ENCODE results near the gene ZXDC. TPM values are rescaled to one million over a fixed set of nuclear protein-coding genes. Genes with fewer than 3 reads are reported as not detected.

The ZXDC gene
- total RNA-seq, 1 experiment from 2014 or later = 55.4 TPM

DNA sequence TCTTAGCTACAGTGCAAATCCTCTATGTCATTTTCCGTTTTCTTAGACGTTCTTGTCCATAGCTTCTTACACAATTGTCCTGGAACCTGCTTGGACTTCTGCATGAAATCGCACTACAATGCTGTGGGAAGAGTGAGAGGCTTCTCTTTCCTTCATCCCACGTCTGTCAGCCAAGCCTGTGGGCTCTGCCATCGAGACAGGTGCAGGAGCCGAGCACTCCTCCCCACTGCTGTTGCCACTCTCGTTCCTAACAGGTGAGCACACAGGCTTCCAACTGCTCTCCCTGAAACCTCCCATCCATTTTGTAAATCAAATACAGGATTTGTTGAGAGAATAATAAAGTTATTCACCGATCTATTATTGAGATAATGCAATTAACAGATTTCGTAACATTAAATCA lies 23.5 kb downstream of the ZXDC start:
- no TSS peak for BruUV-seq (replicated peaks)
- H3K79me2 ChIP-seq (ENCODE audit: low read depth) = no peaks in the 10 kb centered on the region
- intact Hi-C loops (cut with micrococcal nuclease; ENCODE audit: unreplicated experiment) = no loop called here
- no peak overlapping the region for H2AFZ ChIP-seq
- no peak for DNase-seq
- no peak overlapping the region for H3K4me2 ChIP-seq
- ChIA-PET POLR2A (ENCODE audit: unreplicated experiment) (interaction anchor here (0.7 kb wide), 1 partner anchor 252 kb away, joined by 3 read pairs; no protein-coding TSS in a partner anchor), CTCF (interaction anchor here (0.6 kb wide), 1 partner anchor 202 kb away, joined by 3 read pairs; no protein-coding TSS in a partner anchor)
- H3K4me3 ChIP-seq = no peak overlapping the region
- H3K4me1 ChIP-seq (replicated peaks; ENCODE audit: insufficient read depth) = no peaks in the 10 kb centered on the region
- TF ChIP-seq, protein P1, sequence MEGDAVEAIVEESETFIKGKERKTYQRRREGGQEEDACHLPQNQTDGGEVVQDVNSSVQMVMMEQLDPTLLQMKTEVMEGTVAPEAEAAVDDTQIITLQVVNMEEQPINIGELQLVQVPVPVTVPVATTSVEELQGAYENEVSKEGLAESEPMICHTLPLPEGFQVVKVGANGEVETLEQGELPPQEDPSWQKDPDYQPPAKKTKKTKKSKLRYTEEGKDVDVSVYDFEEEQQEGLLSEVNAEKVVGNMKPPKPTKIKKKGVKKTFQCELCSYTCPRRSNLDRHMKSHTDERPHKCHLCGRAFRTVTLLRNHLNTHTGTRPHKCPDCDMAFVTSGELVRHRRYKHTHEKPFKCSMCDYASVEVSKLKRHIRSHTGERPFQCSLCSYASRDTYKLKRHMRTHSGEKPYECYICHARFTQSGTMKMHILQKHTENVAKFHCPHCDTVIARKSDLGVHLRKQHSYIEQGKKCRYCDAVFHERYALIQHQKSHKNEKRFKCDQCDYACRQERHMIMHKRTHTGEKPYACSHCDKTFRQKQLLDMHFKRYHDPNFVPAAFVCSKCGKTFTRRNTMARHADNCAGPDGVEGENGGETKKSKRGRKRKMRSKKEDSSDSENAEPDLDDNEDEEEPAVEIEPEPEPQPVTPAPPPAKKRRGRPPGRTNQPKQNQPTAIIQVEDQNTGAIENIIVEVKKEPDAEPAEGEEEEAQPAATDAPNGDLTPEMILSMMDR (conservative IDR thresholded peaks at IDR 0.05) = no peak
- TF ChIP-seq EZH2 (IDR thresholded peaks at IDR 0.05; ENCODE audit: low read depth) = no peak
- no peaks in the 10 kb centered on the region; the same call in 1 of the 2 replicates for H3F3A ChIP-seq (ENCODE audit: insufficient read depth, low read depth)
- no peaks in the 10 kb centered on the region for H3K27me3 ChIP-seq (ENCODE audit: insufficient read depth, low read depth)
- peaks cover 29% of the 10 kb centered on the region for H4K20me1 ChIP-seq (ENCODE audit: insufficient read depth)
- H3K36me3 ChIP-seq (ENCODE audit: low read depth) = peaks cover 6% of the 10 kb centered on the region; the same call in 1 of the 2 replicates
- no peaks in the 10 kb centered on the region for H3K9me2 ChIP-seq (ENCODE audit: insufficient read depth)
- H3K27ac ChIP-seq = no peak overlapping the region
- H3K9me3 ChIP-seq (ENCODE audit: insufficient read depth, low read depth) = no peaks in the 10 kb centered on the region

DNA sequence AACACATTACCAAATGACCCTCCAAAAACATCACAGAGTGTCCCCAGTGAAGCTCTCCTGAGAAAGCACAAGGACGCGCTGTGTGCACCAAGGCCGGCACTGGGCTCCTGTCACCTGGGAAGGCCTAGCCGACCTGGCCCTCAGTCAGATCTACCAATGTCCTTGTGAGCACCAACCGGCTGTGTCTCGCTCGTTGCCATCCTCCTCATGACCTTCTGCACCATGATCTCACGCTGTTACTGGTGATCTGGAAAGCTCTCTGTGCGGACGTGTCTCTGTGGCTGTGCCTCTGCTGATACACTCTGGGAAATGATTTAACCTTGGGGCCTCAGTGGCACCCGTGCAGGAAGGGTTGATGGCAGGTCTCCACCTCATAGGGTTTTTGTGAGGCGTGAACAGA lies 24.2 kb downstream of the ZXDC start:
- H3K27me3 ChIP-seq (ENCODE audit: insufficient read depth, low read depth) = no peaks in the 10 kb centered on the region
- no peaks in the 10 kb centered on the region; the same call in 1 of the 2 replicates for H3F3A ChIP-seq (ENCODE audit: insufficient read depth, low read depth)
- peaks cover 22% of the 10 kb centered on the region for H4K20me1 ChIP-seq (ENCODE audit: insufficient read depth)
- no peak overlapping the region for H3K4me3 ChIP-seq
- no peaks in the 10 kb centered on the region for H3K9me2 ChIP-seq (ENCODE audit: insufficient read depth)
- POLR2A ChIA-PET (ENCODE audit: unreplicated experiment) = no interaction called here
- H3K27ac ChIP-seq = no peak overlapping the region
- H3K4me2 ChIP-seq = no peak overlapping the region
- TF ChIP-seq, protein P1 (conservative IDR thresholded peaks at IDR 0.05) = no peak
- TF ChIP-seq EZH2 (IDR thresholded peaks at IDR 0.05; ENCODE audit: low read depth) = no peak
- H3K4me1 ChIP-seq (replicated peaks; ENCODE audit: insufficient read depth) = no peaks in the 10 kb centered on the region
- no peak for DNase-seq
- H3K79me2 ChIP-seq (ENCODE audit: low read depth) = no peaks in the 10 kb centered on the region
- peaks cover 6% of the 10 kb centered on the region; the same call in 1 of the 2 replicates for H3K36me3 ChIP-seq (ENCODE audit: low read depth)
- intact Hi-C loops (cut with micrococcal nuclease; ENCODE audit: unreplicated experiment) = no loop called here
- CTCF ChIA-PET = interaction anchor here (0.6 kb wide), 1 partner anchor 202 kb away, joined by 3 read pairs; no protein-coding TSS in a partner anchor
- no peaks in the 10 kb centered on the region for H3K9me3 ChIP-seq (ENCODE audit: insufficient read depth, low read depth)
- BruUV-seq (replicated peaks) = no TSS peak
- H2AFZ ChIP-seq = no peak overlapping the region

DNA sequence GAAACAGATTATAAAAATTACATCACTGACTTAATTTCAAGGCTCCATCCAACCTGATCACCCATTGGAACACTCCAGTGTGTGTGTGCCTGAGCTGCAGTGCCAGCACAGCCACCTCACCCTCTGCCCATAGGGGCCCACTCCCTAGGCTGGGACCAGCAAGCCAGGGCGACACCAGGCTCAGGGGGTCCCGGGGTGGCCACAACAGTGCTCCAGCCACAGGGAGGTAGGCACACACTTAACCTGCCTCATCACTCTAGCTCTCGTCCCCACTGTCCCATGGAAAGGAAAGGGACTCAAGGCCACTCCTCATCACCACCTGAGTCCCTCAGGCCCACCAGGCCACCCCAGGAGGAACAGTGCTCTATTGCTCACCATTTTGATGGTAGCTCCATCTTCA lies 24.9 kb downstream of the ZXDC start:
- Histone ChIP-seq H2AFZ (no peak overlapping the region), H3K79me2 (ENCODE audit: low read depth) (no peaks in the 10 kb centered on the region), H3K9me3 (ENCODE audit: insufficient read depth, low read depth) (no peaks in the 10 kb centered on the region), H3K4me2 (no peak overlapping the region), H4K20me1 (ENCODE audit: insufficient read depth) (peaks cover 15% of the 10 kb centered on the region), H3K9me2 (ENCODE audit: insufficient read depth) (no peaks in the 10 kb centered on the region), H3K36me3 (ENCODE audit: low read depth) (peaks cover 6% of the 10 kb centered on the region; the same call in 1 of the 2 replicates), H3F3A (ENCODE audit: insufficient read depth, low read depth) (no peaks in the 10 kb centered on the region; the same call in 1 of the 2 replicates), H3K4me1 (replicated peaks; ENCODE audit: insufficient read depth) (no peaks in the 10 kb centered on the region), H3K27ac (no peak overlapping the region), H3K27me3 (ENCODE audit: insufficient read depth, low read depth) (no peaks in the 10 kb centered on the region), H3K4me3 (no peak overlapping the region)
- DNase-seq = no peak
- intact Hi-C loops (cut with micrococcal nuclease; ENCODE audit: unreplicated experiment) = no loop called here
- TF ChIP-seq, protein P1 (conservative IDR thresholded peaks at IDR 0.05) = no peak
- TF ChIP-seq EZH2 (IDR thresholded peaks at IDR 0.05; ENCODE audit: low read depth) = no peak
- POLR2A ChIA-PET (ENCODE audit: unreplicated experiment) = no interaction called here
- BruUV-seq (replicated peaks) = no TSS peak
- CTCF ChIA-PET = no interaction called here

Measured in PC-9 (cell line).